ENCODE measurements around the gene NRXN3. TPM values are rescaled to one million over a fixed set of nuclear protein-coding genes. Genes with fewer than 3 reads are reported as not detected.

The NRXN3 gene
- polyA plus RNA-seq, 3 donors = 6.1 to 7.8 (median 6.4) TPM

DNA sequence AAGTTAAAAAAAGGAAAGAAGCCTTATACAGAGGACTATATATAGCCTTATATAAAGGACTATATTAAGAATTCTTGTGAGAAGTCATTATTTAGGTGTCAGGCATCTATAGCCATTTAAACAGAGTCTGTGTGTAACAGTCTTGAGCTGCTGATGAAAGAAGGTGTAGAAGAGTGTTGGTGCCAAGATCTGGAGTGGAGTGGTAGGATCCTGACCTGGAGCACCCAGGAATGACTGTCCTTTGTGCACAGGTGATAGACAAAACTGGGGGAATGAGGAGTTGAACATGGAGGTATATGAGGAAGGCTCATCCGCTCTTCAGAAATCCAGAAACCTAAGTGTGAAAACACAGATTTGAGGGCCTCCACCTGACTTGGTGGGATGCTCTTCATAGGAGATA, 747.3 kb downstream of the NRXN3 start:
- DNase-seq = no peak

DNA sequence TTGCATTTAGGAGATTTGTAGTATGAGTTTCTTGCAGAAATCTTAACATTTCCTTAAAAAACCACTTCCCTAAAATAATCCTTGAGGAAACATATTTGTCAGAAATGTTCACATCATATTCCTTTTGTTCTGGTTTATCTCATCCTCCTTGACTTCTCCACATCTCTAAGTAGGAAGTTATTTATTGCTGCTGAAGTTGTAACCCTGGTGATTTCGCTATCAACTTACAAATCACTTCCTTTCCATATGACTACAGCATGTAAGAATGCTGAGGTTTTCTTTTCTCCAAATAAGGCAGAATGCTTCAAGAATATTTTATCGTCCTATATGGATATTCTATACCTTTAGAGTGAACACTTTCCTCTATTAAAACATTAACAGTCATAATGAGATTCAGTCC, 751.7 kb downstream of the NRXN3 start:
- DNase-seq = peak; percentile 38

DNA sequence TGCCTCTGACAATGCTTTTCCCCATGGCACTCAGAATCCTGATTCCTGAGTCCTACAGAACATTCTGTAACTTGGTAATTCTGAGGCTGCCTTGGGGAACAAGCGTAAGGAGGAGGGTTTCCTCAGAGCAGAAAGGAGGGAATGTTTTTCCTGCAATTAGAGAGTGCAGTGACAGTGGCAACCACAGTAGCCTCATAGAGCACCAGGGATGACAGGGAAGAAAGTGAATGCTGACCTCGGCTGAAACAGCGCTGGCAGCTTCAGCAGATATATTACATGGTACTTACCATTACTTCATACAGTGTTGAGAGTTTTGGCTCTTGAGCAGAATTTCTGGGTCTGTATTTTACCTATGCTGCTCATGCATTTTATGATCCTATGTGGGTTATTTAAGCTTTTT, 757.1 kb downstream of the NRXN3 start:
- DNase-seq = peak; percentile 1

DNA sequence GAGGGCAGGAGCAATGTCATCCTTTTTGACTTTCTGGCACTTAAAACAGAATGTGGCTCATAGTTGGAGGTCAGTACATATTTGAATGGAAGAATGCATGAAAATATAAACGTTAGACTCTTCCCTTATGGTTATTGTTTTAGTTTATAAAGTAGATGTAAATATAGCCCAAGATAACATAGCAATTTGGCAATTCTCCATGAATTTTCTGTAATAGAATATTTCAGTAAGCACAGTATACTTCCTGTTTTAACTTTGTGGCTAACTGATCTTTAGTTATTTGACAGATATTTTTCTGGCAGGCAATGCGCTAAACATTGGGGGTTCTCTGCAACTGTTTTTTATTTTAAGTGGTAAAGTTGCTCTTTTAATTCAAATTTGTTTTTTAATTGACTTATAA, 763.0 kb downstream of the NRXN3 start:
- no peak for DNase-seq

DNA sequence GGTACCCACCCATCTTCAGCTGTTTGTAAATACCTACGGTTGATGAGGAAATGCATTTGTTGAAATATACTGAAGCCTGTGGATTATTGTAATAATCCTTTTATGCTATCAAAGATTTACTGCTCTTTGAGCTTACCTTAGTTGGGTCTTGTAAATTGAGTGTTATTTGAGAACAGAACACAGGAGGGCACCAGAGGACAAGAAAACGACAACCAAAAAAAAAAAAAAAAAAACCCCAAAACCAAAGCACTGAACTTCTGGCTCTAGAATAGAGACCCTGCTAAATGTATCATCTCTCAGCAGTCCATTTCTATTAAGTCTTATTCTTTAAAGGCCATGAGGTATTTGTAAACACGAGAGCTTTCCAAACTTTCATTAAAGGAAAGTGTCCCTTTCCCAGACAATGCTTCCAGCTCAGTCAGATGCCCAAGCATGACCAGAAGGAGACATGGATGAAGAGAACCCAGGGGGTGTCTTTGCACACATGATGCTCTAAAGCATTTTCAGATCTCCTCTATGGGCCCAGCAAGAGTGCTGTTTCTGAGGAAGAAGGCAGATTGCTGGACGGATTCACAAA, 763.9 kb downstream of the NRXN3 start:
- peak; percentile 19 for DNase-seq

DNA sequence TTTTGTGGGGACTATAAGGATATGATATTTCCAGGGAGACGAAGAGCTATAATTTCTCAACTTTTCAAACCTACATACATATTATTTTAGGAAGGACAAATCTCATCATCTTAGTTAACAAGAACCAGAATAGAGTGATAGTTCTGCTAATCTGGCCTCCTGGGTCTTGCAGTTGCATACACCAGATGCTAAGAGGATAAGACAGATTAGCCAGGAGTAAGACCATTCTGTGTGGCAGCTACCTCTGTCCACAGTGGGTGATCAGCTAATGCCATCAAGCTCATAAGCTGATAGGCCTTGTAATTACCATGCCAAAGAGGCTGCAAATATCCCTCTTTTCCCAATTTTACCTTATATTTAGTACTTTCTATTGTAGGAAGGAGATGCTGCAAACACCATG, 776.8 kb downstream of the NRXN3 start:
- no peak for DNase-seq

DNA sequence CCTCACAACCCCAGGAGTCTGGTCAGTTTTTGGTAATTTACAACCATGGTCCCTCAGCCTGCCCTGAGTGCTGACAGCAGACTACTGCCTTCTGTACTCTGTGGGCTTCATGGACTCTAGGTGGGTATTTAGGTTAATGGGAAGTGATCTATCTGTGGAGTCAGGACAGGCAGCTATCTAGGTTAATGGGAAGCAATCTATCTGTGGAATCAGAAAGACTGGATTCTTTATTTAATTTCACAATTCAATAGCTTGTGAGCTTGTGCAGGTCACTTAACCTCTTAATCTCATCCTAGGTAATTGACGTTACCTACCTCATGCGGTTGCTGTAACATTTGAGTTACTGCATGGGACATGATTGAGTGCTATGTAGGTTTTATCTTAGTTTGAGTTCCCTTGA, 777.5 kb downstream of the NRXN3 start:
- no peak for DNase-seq

DNA sequence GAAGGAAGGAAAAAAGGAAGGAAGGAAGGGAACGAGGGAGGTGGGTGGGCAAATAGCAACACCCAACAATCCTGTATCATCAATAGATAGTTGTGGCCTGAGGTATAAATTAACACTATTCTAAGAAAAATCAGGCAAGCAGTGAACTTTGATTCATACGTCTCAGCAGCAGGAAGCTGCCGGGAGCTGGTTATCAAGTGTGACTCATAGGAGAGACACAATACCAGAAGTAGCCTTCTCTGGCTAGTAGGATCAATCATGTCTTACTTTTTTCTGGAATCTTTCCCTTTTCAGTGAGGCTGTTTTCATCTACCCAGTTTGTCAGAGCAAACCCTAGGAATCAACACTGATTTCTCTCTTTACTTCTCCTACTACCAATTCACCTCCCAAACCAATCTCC, 780.5 kb downstream of the NRXN3 start:
- DNase-seq = no peak

DNA sequence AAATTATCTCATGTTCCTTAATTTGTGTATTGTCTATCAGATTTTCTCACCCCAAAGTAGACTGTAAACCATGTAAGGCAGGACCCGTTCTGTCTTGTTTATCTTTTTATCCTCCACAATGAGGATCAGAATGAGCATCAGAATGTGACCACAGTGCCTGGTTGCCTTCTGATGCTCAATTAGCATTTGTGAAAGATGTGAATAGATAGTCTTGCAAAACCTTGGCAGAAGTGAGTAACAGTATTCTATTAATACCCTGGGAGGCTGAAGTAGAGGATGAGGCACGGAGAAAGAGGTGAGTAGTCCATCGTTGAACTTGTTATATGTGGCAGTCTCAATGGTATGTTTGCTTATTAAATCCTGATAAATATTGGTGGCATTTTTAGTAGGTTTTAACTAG, 781.4 kb downstream of the NRXN3 start:
- DNase-seq = no peak

DNA sequence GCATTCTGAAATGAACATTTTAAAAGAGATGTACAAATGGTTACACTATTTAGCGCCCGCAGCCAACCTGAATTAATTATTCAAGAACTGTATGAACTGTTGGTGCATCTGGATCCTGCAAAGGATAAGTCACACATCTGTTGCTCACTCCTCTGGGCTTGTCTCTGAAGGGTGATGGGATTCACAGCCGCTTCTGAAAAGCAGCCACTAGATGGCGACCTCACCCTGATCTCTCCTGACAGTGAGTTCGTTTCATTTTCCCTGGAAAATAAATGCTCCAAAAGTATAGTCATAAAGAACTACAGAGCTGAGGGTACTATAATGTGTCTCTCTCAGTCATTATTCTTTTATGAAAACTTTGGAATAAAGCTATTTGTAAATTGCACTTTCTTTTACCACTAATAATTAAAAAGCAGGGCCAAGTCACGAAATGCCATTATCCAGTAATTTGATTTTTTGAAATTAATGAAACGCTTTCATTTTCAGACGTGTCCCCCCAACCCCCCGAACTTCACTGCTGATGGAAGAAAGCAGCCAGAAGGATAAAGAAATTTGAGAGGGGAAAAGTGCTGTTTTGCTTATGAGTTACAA, 789.6 kb downstream of the NRXN3 start:
- DNase-seq = peak; percentile 54

DNA sequence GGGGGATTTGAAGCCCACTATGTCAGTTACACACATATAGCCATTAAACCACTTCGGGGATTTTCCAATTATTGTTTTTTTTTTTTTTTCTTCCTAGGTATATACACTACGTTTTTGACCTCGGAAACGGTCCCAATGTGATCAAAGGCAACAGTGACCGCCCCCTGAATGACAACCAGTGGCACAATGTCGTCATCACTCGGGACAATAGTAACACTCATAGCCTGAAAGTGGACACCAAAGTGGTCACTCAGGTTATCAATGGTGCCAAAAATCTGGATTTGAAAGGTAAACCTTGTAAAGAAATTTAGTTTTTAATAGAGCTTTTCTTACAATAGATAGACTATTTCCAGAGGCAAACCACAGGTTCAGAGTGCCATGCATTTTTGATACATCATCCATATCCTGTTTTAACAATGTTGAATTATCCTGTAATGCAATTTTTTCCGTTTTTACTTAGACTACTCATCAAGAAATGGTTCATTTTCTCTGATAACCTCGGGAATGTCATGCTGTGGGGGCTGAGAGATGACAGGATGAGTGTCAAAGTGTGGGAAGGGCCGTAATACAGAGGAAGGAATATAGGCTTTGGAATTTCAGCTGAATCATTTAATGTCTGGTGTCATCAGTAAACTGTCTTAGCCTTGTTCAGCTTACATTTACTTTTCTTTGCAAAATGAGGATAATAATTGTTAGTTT, 797.1 kb downstream of the NRXN3 start:
- no peak for DNase-seq

DNA sequence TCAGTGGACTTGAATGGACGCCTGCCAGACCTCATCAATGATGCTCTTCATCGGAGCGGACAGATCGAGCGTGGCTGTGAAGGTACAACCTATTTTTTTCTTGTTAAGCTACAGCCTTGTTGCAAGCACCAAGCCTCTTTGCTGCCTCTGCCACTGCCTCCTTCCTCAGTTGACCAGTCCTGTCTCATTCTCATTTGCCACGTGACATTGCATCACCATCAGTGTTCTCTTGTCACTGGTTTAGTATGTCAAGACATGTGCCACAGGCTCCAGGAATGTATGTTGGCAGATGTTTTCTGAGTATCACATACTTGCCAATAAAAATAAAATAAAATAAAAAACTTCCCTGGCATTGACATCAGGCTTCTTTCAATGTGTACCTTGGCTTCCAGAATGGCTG, 798.1 kb downstream of the NRXN3 start:
- no peak for DNase-seq

DNA sequence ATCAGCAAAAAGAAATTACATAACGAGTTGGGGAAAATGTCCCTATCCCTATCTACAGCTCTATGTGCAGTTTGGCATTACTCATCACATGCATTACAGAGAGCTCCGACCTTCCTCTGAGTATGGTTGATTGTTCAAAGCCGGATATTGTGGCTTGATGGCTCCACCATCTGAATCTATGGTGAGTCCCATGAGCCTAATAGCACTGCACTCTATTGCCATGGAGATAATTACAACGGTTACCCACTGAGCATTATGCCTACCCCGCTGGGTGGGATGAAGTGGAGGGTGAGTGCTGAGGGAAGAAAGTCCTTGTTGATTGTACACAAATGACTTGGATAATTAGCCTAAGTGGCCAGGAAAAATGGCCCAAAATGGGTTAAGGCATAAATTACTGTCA, 800.5 kb downstream of the NRXN3 start:
- DNase-seq = no peak

DNA sequence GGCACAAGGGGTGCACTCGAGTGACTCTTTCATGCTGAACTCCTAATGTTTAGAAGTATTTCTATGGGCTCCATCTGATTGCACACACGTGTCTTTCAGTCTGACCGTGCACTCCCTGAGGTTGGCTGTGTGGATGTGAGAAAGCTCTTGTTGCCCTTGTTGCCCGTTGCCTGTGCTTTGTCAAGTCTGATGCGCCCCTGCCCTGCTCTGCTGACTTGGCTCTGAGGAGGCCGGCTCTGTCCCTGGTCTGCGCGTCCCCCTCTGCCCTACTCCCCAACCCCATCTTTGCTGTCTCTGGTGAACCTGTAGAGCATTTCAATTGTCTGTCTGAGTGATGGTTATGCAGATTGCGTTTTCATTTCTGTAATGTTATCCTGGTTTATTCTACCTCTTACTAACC, 802.3 kb downstream of the NRXN3 start:
- DNase-seq = no peak

DNA sequence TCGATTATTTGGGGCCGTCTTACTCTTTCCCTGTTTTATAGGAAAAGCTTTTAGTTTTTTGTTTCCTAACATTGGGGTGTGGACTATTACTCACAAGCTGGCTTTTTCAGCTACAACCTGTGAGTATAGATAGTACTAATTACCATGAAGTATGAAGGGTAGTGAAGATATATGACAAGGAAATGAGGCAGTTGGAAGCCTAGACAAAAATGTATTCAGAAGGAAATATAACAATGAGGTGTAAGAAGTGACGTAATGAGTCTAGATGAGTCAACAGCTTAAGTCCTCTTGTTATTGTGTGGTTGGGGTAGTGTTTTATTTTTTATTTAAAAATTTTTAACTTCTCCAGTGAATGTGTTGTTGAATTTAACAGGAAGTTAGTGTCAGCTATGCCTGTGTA, 804.5 kb downstream of the NRXN3 start:
- DNase-seq = no peak

DNA sequence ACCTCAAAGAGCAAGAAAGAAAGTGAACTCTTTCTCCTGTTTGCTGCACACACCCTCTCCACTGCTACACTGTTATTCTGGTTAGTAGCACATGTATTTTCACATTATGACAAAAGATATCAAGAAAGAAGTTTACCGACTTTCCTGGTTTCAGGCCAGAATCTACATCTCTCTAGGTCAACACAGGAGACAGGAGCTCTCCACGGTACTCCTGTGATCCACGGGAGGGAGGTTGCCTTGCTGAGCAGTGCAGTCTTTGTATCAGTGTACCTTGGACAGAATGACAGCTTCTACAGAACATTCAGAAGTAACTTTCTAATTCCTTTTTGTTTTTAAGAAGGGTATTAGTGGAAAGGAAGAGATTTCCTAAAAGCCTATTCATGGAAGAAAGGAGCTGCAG, 805.6 kb downstream of the NRXN3 start:
- DNase-seq = no peak

DNA sequence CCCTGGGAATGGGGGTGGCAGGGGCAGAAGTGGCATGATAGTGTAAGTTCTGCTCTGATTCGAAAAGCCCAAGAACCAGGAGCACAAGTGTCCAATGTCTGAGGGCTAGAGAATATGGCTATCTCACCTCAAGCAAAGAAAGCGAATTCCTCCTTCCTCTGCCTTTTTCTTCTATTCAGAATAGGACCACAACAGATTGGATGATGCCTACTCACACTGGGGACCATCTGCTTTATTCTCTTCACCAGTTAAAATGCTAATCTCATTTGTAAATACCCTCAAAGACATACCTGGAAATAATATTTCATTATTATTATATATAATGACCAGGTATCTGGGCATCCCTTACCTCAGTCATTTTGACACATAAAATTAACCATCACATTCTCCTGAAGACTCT, 808.7 kb downstream of the NRXN3 start:
- DNase-seq = no peak

DNA sequence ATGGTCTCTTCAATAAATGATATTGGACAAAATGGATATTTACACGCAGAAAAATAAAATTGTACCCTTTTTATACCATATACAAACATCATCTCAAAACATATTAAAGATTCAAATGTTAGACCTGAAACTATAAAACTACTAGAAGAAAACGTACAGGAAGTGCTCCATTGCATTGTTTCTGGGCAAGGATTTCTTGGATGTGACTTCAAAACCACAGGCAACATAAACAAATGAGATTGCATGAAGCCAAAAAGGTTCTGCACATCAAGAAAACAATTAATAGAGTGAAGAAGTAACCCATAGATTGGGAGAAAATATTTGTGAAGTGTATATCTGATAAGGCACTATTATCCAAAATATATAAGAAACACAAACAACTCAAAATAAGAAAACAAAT, 812.4 kb downstream of the NRXN3 start:
- DNase-seq = no peak

DNA sequence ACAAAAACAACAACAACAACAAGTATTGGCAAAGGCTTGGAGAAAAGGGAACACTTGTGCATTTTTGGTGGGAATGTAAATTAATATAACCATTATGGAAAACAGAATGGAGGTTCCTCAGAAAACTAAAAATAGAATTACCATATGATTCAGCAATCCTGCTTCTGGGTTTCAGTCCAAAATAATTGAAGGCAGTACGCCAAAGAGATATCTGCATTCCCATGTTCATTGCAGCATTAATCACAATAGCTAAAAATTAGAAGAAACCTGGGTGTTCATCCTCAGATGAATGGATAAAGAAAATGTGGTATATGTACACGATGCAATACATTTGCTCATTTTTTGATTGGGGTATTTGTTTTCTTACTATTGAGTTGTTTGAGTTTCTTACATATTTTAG, 813.0 kb downstream of the NRXN3 start:
- no peak for DNase-seq

DNA sequence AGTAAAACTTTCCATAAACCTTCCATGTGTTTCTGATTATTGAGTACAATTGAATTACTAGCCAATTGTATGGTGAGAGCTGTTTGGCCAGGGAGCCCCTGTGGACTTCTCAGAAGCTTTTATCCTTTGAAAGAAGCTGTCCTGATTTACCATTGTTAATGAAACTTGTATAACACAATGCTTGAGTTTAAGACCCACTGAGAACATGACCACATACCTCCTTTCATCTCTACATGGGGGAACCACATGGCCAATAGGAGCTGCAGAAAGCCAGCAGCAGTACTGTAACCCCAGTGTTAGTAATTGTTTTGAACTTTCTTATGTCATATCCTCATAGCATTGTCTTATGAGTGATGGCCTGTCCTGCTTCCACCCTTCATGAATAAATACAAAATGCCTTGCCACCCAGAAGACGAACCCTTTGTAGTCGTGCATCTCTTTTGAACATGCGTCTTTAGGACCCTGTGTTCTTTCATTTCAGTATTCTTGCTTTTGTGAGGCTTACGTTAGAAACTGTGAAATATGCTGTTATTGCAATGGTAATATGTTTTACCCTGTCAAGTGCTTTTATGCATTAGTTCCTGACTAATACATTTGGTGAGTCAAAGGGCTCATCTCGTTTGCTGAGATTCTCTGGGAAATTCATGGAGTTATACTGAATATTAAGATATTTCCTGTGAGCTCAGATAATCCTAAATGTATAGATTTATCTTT, 815.7 kb downstream of the NRXN3 start:
- DNase-seq = no peak

DNA sequence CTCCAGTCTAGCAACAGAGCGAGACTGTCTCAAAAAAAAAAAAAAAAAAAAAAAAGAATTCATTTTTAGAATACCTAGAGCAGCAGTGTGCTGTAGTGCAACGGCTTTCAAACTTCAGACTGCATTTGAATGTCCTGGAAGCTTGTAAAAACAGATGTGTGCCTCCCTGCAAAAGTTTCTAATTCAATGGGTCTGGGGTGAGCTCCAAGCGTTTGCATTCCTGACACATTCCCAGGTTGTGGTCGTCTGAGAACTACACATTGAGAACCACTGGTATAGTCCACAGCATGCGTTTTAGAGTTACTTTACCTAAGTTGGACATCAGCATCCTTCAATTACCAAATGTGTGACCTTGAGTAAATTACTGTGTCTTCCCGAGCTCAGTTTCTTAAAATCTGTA, 816.8 kb downstream of the NRXN3 start:
- no peak for DNase-seq

DNA sequence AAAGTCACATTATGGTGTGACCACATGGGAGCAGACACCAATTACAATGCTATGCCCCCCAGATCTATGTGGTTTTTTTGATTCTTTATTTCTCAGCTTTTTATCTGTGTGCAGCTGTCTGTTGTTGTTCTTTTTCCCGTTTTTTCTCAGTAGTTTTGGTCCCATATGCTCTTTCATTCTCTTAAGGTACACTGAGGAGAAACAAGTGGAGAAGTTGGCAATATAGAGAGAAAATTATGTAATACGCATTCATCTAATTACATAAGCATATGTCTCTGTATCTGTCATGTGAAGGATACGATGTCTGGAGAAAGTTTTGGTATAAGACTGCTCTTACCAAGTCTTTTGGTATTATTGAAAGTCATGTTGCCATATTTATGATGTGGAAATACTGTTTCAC, 819.0 kb downstream of the NRXN3 start:
- DNase-seq = no peak

DNA sequence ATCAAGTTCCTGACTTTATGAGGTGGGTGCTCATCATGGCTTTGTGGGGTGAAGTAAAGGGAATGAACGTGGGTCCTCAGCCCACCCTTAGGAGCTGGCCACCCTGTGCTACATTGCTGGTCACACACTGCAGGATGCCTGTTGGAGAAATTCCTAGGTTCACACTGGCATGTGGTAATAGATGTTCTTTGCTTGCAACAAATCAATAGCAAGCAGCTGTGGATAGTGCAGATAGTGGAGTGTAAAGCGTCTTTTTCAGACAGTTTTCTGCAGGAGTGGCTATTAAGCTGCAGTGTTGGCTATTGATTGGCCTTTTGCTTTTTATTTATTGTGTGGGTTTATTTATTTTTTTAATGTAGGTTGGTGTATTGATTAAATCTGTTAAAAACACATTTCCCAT, 822.7 kb downstream of the NRXN3 start:
- no peak for DNase-seq
